GM21717 (cell line): ENCODE data around the gene SH2D4B.

Experiments
- ATAC-seq: cut with Tn5 transposase; IDR thresholded peaks from one replicate; pipeline ENCODE4 v1.9.1; 2021; ENCODE audit warnings: mild to moderate bottlenecking, moderate library complexity; ENCODE audit not compliant: unreplicated experiment

SH2D4B gene

DNA sequence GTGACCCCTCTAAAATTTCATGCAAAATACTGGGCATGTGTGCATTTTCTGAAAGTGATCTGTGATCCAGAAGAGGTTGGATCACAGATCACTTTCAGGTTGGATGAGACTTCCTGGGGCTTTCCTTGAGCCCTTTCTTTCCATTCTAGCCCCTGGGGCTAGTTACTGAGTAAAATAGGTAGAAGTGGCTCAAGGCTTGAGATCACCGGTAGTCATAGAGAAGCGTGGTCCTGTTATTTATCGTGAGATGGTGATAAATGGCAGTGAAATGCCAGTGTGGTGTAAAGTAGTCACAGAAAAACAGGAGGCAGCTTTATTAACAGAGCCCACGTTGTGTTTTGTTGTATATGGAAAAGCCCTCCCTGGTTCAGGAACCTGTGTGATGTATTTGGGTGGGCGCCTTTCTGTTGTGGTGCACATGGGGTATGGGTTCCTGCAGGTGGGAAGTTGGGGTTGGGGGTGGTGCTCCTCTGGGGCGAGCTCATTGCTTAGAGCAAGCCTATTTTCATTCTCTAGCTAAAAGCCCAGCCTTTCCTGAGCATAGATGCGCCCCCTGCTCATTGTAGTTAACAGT, 34.0 kb upstream of the SH2D4B start:
- ATAC-seq, result no peak

GRCh38 chr10:80504158-80504811, 33.4 kb upstream of the SH2D4B start:
- no peak for ATAC-seq

GRCh38 chr10:80504897-80505465, 32.7 kb upstream of the SH2D4B start:
- no peak for ATAC-seq

GRCh38 chr10:80506189-80506575, 31.5 kb upstream of the SH2D4B start:
- no peak for ATAC-seq

- ATAC-seq, result no peak
These were observed 30.7 kb upstream of the SH2D4B start for GRCh38 chr10:80506836-80507487.

- no peak for ATAC-seq
These were observed 28.6 kb upstream of the SH2D4B start for GRCh38 chr10:80509108-80509402.

DNA sequence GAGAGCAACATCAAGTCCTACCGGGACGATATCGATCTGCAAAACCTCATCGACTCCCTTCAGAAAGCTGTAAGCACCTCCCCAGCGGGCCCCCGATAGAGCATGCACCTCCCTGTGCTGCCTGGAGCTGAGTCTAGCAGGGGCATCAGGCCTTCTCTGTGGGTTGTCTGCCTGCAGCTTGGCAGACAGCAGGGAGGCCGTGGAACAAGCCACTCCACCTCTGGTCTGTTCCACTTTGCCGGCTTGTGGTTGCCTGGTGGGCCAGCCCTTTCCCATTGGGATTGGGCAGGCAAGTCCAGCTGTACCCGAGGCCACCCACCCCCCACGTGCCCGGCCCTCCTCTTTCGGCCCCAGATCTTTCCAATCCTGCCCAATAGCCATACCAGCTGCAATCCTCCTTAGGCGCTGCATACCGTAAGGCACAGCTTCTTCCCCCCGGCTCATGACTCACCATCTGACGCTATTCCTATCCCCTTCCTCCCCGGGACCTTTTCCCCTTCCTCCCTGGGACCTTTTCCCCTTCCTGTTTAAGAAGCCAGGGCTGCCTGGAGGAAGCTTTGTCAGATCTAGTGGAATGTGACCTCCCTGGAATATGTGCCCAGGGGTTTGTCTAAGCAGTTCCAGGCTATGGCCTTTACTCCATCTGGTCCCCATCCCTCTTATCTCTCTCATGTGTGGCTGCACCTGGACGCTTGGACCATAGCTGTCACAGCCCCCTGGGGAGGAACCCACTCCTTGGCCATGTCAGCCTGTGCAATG, 28.1 kb upstream of the SH2D4B start:
- no peak for ATAC-seq

GRCh38 chr10:80512031-80512526, 25.6 kb upstream of the SH2D4B start:
- no peak for ATAC-seq

DNA sequence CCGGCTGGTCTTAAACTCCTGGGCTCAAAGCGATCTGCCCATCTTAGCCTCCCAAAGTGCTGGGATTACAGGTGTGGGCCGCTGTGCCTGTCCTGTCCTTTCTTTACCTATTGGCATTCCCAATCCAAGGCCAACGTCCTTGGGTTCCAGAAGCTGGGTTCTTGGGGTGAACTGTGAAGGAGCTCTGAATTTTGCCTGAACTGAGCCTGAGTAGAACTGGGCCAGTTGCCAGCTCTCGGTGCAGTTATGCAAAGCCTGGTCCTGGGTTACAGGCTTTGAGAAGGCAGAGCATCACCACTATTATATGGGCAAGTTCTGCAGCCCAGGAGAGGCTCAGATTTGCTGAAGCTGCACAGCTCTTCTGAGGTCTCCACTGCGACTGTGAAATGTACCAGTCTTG, 24.6 kb upstream of the SH2D4B start:
- ATAC-seq, result no peak

GRCh38 chr10:80515511-80515910, 22.2 kb upstream of the SH2D4B start:
- ATAC-seq, result no peak

- no peak for ATAC-seq
These were observed 21.8 kb upstream of the SH2D4B start for GRCh38 chr10:80515941-80516340.

GRCh38 chr10:80516506-80517075, 21.1 kb upstream of the SH2D4B start:
- no peak for ATAC-seq

- ATAC-seq, result no peak
These were observed 20.1 kb upstream of the SH2D4B start for GRCh38 chr10:80517416-80518142.

DNA sequence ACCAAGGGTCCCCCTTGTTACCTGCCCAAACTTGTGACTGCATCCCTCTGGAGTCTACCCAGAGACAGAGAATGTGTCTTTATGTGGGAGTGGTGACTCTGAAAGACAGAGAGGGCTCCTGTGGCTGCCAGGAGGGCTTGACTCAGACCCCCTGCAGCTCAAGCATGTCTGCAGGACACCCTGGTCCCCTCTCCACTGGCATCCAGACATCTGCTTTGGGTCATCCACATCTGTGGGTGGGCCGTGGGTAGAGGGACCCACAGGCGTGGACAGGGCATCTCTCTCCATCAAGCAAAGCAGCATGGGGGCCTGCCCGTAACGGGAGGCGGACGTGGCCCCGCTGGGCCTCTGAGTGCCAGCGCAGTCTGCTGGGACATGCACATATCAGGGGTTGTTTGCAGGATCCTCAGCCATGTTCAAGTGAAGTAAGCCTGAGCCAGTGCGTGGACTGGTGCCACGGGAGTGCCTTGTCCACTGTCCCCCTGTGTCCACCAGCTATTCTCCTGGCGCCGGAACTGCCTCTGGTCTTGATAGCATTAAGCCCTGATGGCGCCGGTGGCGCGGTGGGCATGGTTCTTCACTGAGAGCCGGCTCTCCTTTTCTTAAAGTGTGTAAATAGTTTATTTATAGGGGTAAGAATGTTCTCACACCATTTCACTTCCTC, 19.4 kb upstream of the SH2D4B start:
- ATAC-seq, result no peak

DNA sequence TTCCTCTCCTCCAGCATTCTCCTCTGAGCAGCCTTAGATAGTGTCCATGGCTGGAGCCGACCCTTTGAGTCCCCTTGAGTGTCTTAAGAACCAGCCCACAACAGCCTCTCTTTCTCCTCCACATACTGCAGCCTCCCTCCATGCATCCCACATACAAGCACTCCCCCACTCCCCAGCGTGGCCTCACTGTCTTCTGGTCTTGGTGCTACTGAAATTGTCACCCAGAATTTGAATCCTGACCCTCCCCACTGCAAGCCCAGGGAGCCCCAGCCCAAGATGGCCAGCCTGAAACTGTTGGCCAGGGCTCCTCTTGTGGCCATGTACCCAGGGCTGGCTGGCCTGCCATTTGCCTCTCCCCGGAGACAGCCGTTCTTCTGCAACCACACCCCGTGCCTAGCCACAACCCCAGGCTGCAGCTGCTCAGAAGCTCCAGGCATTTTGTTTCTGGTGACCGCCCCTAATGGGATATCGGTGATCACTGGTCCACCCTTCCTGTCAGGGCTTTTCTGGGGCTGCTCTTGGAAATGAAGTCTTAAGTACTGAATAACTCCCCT, 18.8 kb upstream of the SH2D4B start:
- ATAC-seq, result no peak

GRCh38 chr10:80519936-80520650, 17.6 kb upstream of the SH2D4B start:
- ATAC-seq, result no peak

DNA sequence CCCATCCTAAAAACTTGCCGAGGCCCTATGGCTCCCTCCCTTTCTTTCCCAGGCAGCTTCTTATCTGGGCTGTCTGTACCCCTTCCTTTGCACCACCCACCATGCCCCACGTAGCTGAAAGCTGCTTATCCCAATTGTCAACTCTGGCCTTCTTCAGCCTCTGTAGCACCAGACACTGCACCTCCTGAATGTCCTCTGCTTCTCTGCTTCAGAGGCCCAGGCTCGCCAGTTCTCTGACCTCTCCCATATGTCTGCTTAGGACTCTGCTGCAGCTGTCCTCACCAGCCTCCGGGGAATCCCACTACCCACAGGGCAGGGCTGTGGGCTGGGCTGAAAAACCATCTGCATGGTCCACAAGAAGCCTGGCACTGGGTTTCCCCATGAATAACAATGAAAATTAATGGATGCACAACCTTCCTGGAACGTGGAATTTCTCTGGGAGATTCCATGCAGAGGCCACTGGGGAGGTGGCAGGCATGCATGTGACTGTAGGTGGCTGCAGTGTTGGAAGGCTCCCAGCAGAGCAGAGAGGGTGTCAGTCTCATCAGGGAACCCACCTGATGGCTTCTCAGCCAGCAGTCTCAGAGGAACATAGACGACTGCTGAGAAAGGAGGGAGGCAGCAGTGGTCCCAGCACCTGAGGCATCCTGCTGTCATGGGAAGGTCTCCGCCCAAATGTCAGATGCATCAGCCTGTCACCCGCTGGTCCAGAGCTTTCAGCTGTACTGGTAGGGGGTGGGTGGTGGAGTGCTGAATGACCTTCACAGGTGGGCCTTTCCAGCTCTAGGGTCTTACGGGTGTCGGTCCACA, 16.8 kb upstream of the SH2D4B start:
- no peak for ATAC-seq

DNA sequence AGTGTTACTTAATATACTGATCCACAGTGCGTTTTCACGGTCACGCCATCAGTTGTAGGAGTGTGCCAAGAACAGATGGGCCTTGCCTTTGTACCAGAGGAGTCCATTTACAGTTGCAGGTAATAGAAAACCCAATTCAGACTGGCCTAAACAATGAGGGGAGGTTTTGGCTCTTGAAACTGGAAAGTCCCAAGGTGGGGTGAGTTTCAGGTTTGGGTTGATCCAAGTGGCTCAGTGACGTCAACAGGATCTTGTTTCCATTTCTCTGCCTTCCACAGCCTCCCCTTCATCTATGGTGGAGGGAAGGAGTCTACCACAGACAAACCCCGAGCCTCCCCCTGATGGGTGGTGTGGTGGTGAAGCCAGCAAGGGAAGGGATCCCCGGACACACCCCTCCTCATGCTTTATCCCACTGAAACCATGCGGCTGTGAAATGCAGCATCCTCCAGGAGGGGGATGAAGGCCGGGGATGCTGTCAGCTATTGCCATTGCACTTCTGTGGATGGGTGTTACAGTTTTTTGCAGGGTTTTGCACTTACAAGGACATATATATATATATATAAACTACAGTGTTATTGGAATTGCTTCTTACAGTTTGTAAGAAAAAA, 14.8 kb upstream of the SH2D4B start:
- ATAC-seq, result no peak
